Measurements from ENCODE around the gene FOXC1.

The FOXC1 gene

DNA sequence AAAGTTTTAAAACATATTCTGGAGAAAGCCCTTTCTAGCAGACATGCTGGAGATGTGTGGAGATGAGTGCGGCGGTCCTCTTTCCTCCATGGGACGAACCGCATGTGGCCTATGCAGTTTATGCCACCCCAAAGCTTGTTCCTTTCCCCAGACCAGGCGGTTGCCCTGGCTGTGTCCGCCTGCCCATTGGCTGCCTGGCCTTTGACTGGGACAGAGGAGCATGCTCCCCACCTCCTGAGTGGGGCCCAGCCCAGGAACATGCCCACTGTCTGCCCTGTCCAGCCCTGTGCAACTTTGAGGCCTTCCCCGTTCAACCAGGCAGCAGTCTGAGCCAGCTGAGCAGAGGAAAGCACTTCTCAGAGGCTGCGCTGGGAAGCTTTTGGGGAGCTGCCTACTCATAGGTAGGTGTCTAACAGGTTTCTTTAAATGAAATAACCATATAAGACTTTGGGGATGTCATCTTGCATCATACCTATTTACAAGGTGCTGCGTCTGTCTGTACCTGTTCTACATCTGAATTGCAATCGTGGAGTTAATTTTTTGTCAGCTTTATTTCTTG lies 20.6 kb downstream of the FOXC1 start:
- no peak for TF ChIP-seq CTCF (IDR thresholded peaks at IDR 0.05; ENCODE audit: insufficient read depth, low read depth, low read length, missing control alignments)
- no peak for DNase-seq (ENCODE audit: low read depth)
- no peak overlapping the region for H3K4me3 ChIP-seq (ENCODE audit: low read length)

GRCh38 chr6:1630771-1631217 lies 21.1 kb downstream of the FOXC1 start:
- no peak overlapping the region for H3K4me3 ChIP-seq (ENCODE audit: low read length)
- DNase-seq (ENCODE audit: low read depth), result no peak
- TF ChIP-seq CTCF (IDR thresholded peaks at IDR 0.05; ENCODE audit: insufficient read depth, low read depth, low read length, missing control alignments), result no peak

- H3K4me3 ChIP-seq (ENCODE audit: low read length), result no peak overlapping the region
- TF ChIP-seq CTCF (IDR thresholded peaks at IDR 0.05; ENCODE audit: insufficient read depth, low read depth, low read length, missing control alignments), result no peak
- DNase-seq (ENCODE audit: low read depth), result no peak
Observed at GRCh38 chr6:1631251-1631650, 21.5 kb downstream of the FOXC1 start.

DNA sequence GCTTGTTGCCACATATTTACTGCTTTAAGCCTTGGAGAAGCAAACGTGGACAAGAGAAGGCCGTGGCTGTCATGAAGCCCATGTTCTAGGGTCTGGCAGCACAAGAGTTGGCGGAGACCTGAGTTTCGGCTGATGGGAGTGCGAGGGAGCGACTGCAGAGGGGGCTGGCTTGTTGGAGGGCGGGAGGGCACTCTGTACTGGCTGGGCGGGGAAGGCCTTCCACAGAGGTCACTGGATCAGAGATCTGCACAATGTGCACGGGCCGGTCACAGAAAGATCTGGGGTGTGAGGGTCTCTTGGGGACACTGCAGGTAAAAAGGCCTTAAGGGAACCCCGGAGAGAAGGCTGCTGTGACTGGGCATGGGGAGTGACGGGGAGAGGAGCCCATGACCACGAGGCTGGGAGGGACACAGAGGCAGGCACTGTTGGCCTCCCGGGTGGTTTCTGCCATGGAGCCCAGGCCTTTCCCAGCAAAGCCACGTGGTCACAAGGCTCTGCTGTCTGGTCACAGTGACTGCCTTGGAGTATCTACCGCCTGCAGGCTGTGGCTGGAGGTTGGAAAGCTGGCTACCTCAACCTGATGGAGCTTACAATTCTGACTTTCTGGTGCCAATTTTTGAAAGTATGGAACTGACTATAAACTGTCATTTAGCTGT lies 23.8 kb downstream of the FOXC1 start:
- H3K4me3 ChIP-seq (ENCODE audit: low read length), result no peak overlapping the region
- no peak for TF ChIP-seq CTCF (IDR thresholded peaks at IDR 0.05; ENCODE audit: insufficient read depth, low read depth, low read length, missing control alignments)
- no peak for DNase-seq (ENCODE audit: low read depth)

- no peak for TF ChIP-seq CTCF (IDR thresholded peaks at IDR 0.05; ENCODE audit: insufficient read depth, low read depth, low read length, missing control alignments)
- no peak overlapping the region for H3K4me3 ChIP-seq (ENCODE audit: low read length)
- DNase-seq (ENCODE audit: low read depth), result no peak
Observed at GRCh38 chr6:1634081-1634480, 24.4 kb downstream of the FOXC1 start.

DNA sequence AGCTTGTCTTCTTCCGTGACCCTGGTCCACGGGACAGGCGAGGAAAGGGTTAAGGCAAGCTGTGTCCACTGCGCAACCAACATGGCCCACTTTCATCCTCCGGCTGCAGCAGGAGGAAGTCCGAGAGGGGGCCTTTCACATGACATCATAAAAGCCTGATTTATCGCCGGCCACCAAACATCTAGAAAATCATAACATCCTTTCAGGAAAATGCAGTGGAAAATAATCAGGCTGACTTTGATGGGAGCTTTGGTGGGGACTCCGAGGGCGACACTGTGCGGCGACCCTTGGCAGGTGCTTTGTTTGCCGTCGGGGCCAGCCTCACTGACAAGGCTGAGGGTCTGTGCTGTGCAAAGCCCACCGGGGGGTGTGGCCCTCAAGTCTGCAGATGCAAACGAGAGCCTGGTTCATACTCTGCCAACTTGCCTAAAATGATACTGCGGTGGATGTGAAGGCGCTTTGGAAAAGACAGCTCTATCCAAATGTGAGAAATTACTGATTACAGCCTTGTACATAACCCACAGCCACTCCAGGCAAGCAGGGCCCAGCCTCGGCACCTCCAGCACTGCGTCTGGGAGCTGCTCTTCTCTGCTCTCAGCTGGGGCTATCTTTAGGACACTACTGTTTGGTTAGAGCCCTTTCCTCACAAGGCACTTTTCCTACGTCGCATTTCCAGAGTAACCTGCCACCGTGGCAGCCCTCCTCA lies 25.7 kb downstream of the FOXC1 start:
- H3K4me3 ChIP-seq (ENCODE audit: low read length), result no peak overlapping the region
- DNase-seq (ENCODE audit: low read depth), result no peak
- TF ChIP-seq CTCF (IDR thresholded peaks at IDR 0.05; ENCODE audit: insufficient read depth, low read depth, low read length, missing control alignments), result no peak

Measured in epithelial cell of esophagus (primary cell).